ENCODE data around the gene DDX41. TPM values are rescaled to one million over a fixed set of nuclear protein-coding genes. Genes with fewer than 3 reads are reported as not detected.
"Not testable (repeated sequence)": the region's sequence is repeated elsewhere in the genome, so short reads cannot be mapped to it uniquely, and the experiment has no call there.

The DDX41 gene
- total RNA-seq: 100 to 1,000 TPM; 142 to 147 TPM

DNA sequence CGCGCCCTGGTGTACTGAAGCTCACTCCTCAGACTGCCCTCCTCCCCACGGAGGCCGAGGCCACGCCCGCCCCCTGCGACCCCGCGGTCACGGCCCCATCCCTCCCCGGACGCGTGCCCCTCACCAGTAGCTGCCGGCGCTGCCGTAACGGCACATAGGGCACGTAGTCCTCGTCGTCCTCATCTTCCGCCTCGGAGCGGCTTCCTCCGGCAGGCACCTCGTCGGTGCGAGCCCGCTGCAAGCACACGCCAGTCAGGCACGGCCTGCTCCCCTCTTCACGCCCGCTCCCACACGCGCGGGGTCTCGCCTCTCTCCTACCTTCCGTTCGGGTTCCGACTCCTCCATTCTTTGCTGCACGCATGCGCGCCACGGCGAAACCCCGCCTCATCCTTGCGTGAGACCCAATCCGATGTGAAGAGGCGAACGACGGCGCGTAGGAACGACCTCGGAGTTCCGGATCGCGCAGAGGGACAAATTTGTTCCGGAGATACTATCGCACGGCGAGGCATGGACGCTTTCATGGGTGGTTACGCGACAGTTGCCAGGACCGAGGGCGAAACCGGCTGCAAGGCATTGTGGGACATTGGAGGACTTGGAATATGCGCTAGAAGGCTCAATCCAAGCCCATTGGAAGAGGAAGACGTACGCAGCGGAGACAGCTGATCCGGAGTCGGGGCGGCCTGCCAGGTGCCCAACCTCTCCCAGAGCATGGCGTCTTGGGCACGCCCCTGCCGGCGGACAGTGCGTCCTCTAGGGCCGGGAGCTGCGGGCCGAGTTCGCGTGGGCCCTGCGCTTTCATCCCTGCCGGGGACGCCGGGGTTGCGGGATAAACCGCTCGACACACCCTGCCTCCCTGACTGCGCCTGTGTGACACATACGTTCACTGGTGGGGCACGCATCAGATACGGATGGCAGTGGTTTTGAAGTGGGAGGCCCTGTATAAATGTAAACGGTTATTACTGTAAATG is at the start of gene DDX41:
Gene DDX41, minus strand, starts transcription at position 361 of the 968 bp plus-strand sequence. Its CDS starts 16 bp downstream, at position 345.
- peak; percentile 97 for DNase-seq
- Mint-ChIP-seq H3K36me3 (ENCODE audit: low read depth) (peaks cover 40% of the 10 kb centered on the region), H3K9me3 (no peaks in the 10 kb centered on the region), H3K4me1 (ENCODE audit: low read depth) (peaks cover 54% of the 10 kb centered on the region), H3K27me3 (ENCODE audit: low read depth) (no peaks in the 10 kb centered on the region), H3K4me3 (peak within 1 kb of the TSS; percentile 94), H3K27ac (peak within 1 kb of the TSS; percentile 87)
- CTCF ChIA-PET: interaction anchor here (0.8 to 2.9 kb wide), 4 partner anchors 10 to 207 kb away, joined by 3 to 15 read pairs (median 4); no protein-coding TSS in a partner anchor
- intact Hi-C loops (cut with micrococcal nuclease): loop anchor here (1.0 kb wide), 1 partner anchor 37 kb away; the partner anchor contains the start of gene FAM193B

GRCh38 chr5:177565046-177565445 is 48.3 kb upstream of the DDX41 start:
- no peak overlapping the region for H3K27ac Mint-ChIP-seq
- intact Hi-C loops (cut with micrococcal nuclease): no loop called here
- H3K27me3 Mint-ChIP-seq (ENCODE audit: low read depth): no peaks in the 10 kb centered on the region
- H3K4me1 Mint-ChIP-seq (ENCODE audit: low read depth): no peaks in the 10 kb centered on the region
- DNase-seq: no peak
- no peak overlapping the region for H3K4me3 Mint-ChIP-seq
- no peaks in the 10 kb centered on the region for H3K9me3 Mint-ChIP-seq
- no peaks in the 10 kb centered on the region for H3K36me3 Mint-ChIP-seq (ENCODE audit: low read depth)
- CTCF ChIA-PET: interaction anchor here (0.6 kb wide), 1 partner anchor 15 kb away, joined by 3 read pairs; no protein-coding TSS in a partner anchor

- H3K27ac Mint-ChIP-seq; intact Hi-C loops (cut with micrococcal nuclease); H3K4me3 Mint-ChIP-seq; H3K9me3 Mint-ChIP-seq; CTCF ChIA-PET; DNase-seq; H3K27me3 Mint-ChIP-seq (ENCODE audit: low read depth); H3K36me3 Mint-ChIP-seq (ENCODE audit: low read depth): not testable (repeated sequence)
- peaks cover 10% of the 10 kb centered on the region for H3K4me1 Mint-ChIP-seq (ENCODE audit: low read depth)
These were observed 42.7 kb upstream of the DDX41 start for GRCh38 chr5:177559446-177559941.

DNA sequence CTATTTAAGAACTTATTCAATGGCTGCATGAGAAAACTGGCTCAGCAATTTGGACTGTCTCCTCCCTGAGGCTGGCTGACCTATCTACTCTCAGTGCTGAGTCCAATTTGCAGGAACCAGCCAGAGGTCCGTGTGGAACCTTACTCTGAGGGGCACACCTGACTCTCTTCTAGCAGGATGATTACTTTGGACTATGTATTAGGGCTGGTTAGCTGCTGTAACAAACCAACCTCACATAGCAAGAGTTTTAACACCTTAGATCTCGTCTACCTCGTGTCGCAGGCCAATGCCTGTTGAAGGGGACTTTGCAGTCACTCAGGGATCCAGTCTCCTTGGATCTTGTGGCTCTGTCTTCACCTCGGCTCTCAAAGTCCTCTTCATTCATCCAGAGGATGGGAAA is 41.0 kb upstream of the DDX41 start:
- intact Hi-C loops (cut with micrococcal nuclease): no loop called here
- Mint-ChIP-seq H3K27me3 (ENCODE audit: low read depth) (no peaks in the 10 kb centered on the region), H3K4me1 (ENCODE audit: low read depth) (peaks cover 17% of the 10 kb centered on the region), H3K36me3 (ENCODE audit: low read depth) (peaks cover 1% of the 10 kb centered on the region), H3K27ac (no peak overlapping the region), H3K9me3 (no peaks in the 10 kb centered on the region), H3K4me3 (no peak overlapping the region)
- no peak for DNase-seq
- CTCF ChIA-PET: interaction anchor here (0.6 kb wide), 1 partner anchor 486 kb away, joined by 3 read pairs; no protein-coding TSS in a partner anchor

DNA sequence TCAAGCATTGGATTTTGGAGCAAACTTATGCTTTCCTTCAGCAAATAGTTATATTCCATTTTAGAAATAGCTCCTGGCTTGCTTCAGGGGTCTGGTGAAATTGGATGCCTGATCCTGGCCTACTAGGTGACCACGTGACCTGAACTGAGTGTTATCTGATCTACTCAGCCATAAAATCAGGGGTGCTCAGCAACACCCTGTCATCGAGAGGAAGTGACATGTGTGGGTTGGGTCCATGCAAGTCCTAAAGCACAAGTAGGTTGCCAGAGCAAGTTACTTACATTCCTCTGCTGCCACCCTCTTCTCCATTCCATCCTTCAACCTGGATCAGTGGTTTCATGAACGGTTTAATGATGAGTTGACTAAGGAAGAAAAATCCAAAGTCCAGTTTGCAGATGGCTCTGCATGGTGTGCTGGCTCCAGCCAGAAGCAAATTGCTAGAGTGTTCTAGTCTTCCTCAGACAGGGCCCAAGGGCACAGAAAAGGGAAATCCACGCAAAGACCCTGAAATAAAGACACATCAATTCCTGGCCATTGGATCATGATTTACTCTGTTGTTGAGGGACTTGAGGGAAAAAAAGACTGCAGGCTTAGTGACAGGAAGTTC is 40.4 kb upstream of the DDX41 start:
- intact Hi-C loops (cut with micrococcal nuclease): no loop called here
- DNase-seq: no peak
- Mint-ChIP-seq H3K4me3 (no peak overlapping the region), H3K9me3 (no peaks in the 10 kb centered on the region), H3K27ac (no peak overlapping the region), H3K36me3 (ENCODE audit: low read depth) (peaks cover 3% of the 10 kb centered on the region), H3K27me3 (ENCODE audit: low read depth) (no peaks in the 10 kb centered on the region), H3K4me1 (ENCODE audit: low read depth) (peaks cover 22% of the 10 kb centered on the region)
- CTCF ChIA-PET: interaction anchor here (0.7 kb wide), 1 partner anchor 15 kb away, joined by 3 read pairs; no protein-coding TSS in a partner anchor

DNA sequence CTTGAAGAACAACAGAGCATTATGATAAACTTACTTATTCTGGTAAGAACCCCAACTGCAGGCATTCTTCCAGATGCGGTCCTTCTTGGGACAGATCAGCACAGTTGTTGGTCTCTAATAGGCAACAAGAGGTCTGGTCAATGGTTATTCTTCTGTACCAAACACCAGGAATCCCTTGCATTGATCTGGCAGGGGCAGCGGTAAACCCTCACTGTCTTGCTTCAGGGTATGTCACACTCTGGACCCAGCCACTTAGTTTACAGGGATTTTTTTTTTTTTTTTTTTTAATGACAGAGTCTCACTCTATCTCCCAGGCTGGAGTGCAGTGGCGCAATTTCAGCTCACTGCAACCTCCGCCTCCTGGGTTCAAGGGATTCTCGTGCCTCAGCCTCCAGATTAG is 38.9 kb upstream of the DDX41 start:
- DNase-seq: no peak
- Mint-ChIP-seq H3K4me3 (no peak overlapping the region), H3K9me3 (no peaks in the 10 kb centered on the region), H3K27ac (no peak overlapping the region), H3K4me1 (ENCODE audit: low read depth) (peaks cover 24% of the 10 kb centered on the region), H3K27me3 (ENCODE audit: low read depth) (no peaks in the 10 kb centered on the region), H3K36me3 (ENCODE audit: low read depth) (peaks cover 6% of the 10 kb centered on the region)
- intact Hi-C loops (cut with micrococcal nuclease): no loop called here
- CTCF ChIA-PET: no interaction called here

DNA sequence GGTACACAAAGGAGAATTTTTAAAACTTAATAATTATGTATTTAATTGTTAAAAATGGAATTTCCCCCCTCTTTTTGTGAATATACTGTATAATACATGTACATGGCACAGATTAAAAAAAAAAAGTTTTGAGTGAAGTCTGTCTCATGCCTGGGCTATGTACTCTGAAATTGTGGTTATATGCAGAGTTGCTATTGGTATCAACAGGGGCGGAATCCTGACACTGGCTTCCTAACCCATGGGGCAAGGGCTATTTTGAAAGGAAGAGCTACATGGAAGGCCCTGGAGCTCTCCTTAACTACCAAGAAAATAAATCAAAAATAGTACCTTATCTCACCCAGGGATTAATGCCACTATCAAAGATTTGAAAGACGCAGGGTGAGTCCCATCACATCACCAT is 38.5 kb upstream of the DDX41 start:
- CTCF ChIA-PET: no interaction called here

DNA sequence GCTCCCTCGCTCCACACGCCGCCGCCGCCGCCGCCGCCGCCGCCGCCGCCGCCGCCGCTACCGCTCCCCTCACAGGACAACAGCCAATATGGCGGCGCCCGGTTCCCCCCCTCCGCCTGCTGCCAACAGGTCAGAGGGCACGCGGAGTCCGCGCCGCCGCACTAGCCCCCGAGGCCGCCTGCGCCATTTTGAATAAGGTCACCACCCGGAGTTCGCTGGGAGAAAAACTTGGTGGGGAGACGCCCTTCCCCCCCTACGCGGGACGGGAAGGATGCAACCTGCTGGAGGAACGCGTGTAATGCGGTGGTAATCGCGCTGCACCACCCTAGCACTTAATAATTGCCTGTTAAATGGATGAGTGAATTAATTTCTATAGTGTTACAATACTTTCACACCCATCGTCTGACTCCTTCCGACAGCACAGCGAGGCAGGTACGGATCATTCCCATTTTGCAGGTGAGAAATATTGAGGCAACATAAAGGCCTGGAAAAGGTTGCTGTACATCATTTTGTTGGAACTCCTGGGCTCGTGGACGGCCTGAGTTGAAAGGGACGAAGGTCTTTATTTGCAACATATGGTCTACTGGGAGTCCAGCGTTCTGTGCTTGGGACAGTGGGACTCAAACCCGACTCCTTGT is 37.8 kb upstream of the DDX41 start, which contains the start of gene FAM193B:
Gene FAM193B, minus strand, starts transcription at position 90 of the 638 bp plus-strand sequence. CDS start 105 bp downstream, outside the sequence.
- Mint-ChIP-seq H3K4me1 (ENCODE audit: low read depth) (peaks cover 24% of the 10 kb centered on the region), H3K36me3 (ENCODE audit: low read depth) (peaks cover 10% of the 10 kb centered on the region), H3K9me3 (no peaks in the 10 kb centered on the region), H3K27ac (peak within 1 kb of the TSS; percentile 66), H3K27me3 (ENCODE audit: low read depth) (no peaks in the 10 kb centered on the region), H3K4me3 (peak within 1 kb of the TSS; percentile 80)
- CTCF ChIA-PET: no interaction called here
- intact Hi-C loops (cut with micrococcal nuclease): loop anchor here (1.0 kb wide), 3 partner anchors 37 to 57 kb away; partner anchors contain the start of genes PDLIM7 and TMED9
- DNase-seq: peak; percentile 97

More for the DNA sequence above, 38.5 kb upstream of the DDX41 start:
- DNase-seq: no peak
- Mint-ChIP-seq H3K36me3 (ENCODE audit: low read depth) (peaks cover 8% of the 10 kb centered on the region), H3K27me3 (ENCODE audit: low read depth) (no peaks in the 10 kb centered on the region), H3K27ac (no peak overlapping the region), H3K4me1 (ENCODE audit: low read depth) (peaks cover 24% of the 10 kb centered on the region), H3K4me3 (peak overlapping the region; percentile 80), H3K9me3 (no peaks in the 10 kb centered on the region)
- intact Hi-C loops (cut with micrococcal nuclease): no loop called here

DNA sequence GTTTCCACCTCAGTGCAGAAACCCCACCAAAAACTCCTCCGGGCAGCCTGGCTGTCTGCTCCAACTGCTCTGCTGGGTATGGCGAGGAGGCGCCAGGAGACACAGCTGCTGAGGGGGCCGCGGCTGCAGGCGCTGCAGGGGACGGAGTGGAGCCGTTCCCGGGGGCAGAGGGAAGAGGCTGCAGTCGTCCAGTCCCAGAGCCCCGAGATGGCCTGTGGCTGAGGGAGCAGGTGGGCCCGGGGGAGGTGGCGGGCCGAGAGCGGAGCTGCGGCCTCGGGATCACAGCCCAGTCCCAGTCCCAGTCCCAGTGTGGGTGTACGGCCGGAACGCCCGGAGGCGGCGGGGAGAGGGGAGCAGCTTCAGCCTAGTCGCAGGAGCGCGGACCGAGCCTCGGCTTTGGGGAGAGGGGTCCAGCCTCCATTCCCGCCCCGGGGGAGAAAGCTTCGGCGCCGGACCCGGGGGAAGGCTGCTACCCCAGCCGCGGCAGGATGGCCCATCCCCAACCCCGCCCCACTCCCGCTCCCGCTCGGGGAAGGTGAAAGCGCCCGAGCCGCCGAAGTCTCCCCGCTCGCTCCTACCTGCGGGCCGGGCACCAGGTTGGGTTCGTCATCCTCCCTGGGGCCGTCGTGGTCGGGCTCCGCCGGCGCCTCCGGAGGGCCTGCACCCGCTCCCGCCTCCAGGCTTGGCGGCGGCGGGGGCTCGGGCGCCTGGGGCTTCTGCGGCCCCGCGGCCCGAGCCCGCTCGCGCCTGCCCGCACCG is 37.1 kb upstream of the DDX41 start:
- DNase-seq: peak; percentile 63
- no peaks in the 10 kb centered on the region for H3K9me3 Mint-ChIP-seq
- H3K27ac Mint-ChIP-seq: no peak overlapping the region
- peaks cover 10% of the 10 kb centered on the region for H3K36me3 Mint-ChIP-seq (ENCODE audit: low read depth)
- CTCF ChIA-PET: no interaction called here
- H3K4me3 Mint-ChIP-seq: peak overlapping the region; percentile 69
- no peaks in the 10 kb centered on the region for H3K27me3 Mint-ChIP-seq (ENCODE audit: low read depth)
- H3K4me1 Mint-ChIP-seq (ENCODE audit: low read depth): peaks cover 24% of the 10 kb centered on the region
- intact Hi-C loops (cut with micrococcal nuclease): loop anchor here (1.0 kb wide), 3 partner anchors 37 to 57 kb away; partner anchors contain the start of genes PDLIM7 and TMED9

DNA sequence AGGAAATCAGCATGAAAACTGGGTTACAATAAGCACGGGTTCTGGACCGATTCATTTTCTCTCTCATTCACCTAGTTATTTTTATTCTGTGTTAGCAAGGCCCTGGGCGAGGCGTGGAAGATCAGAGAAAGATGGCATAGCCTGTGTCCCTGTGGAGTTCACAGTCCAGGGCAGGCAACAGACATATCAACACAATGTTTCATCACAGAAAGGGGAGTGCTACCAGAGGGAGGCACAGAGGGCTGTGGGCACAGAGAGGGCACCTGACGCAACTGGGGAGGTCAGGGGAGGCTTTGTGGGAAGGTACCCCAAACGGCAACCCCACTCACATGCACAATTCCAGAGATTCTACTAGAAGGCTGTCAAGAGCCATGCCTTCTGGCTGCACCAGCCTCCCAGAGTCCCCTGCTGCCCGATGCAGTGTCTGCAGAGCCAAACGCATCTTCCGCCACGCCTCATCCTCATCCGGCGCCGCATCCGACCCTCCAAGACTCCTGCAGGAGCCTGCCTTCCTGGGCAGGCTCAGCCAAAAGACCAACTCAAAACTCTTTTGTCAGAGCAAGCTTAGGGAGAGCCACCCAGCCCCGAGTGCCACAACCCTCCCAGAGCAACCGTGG is 36.2 kb upstream of the DDX41 start:
- H3K4me3 Mint-ChIP-seq: peak overlapping the region; percentile 69
- no peaks in the 10 kb centered on the region for H3K27me3 Mint-ChIP-seq (ENCODE audit: low read depth)
- H3K9me3 Mint-ChIP-seq: no peaks in the 10 kb centered on the region
- CTCF ChIA-PET: no interaction called here
- H3K36me3 Mint-ChIP-seq (ENCODE audit: low read depth): peaks cover 10% of the 10 kb centered on the region
- H3K4me1 Mint-ChIP-seq (ENCODE audit: low read depth): peaks cover 26% of the 10 kb centered on the region
- intact Hi-C loops (cut with micrococcal nuclease): no loop called here
- no peak overlapping the region for H3K27ac Mint-ChIP-seq
- no peak for DNase-seq

GRCh38 chr5:177550122-177550521 is 33.4 kb upstream of the DDX41 start:
- DNase-seq: no peak
- intact Hi-C loops (cut with micrococcal nuclease): no loop called here
- Mint-ChIP-seq H3K4me3 (no peak overlapping the region), H3K9me3 (no peaks in the 10 kb centered on the region), H3K4me1 (ENCODE audit: low read depth) (peaks cover 37% of the 10 kb centered on the region), H3K27me3 (ENCODE audit: low read depth) (no peaks in the 10 kb centered on the region), H3K36me3 (ENCODE audit: low read depth) (peaks cover 12% of the 10 kb centered on the region), H3K27ac (no peak overlapping the region)
- CTCF ChIA-PET: interaction anchor here (2.5 kb wide), 1 partner anchor 49 kb away, joined by 8 read pairs; no protein-coding TSS in a partner anchor
